ENCODE measurements around the gene RASGRP4. TPM values are rescaled to one million over a fixed set of nuclear protein-coding genes. Genes with fewer than 3 reads are reported as not detected.

Gene RASGRP4
- polyA plus RNA-seq, 3 donors = 30.2 to 141 (median 50.3) TPM

DNA sequence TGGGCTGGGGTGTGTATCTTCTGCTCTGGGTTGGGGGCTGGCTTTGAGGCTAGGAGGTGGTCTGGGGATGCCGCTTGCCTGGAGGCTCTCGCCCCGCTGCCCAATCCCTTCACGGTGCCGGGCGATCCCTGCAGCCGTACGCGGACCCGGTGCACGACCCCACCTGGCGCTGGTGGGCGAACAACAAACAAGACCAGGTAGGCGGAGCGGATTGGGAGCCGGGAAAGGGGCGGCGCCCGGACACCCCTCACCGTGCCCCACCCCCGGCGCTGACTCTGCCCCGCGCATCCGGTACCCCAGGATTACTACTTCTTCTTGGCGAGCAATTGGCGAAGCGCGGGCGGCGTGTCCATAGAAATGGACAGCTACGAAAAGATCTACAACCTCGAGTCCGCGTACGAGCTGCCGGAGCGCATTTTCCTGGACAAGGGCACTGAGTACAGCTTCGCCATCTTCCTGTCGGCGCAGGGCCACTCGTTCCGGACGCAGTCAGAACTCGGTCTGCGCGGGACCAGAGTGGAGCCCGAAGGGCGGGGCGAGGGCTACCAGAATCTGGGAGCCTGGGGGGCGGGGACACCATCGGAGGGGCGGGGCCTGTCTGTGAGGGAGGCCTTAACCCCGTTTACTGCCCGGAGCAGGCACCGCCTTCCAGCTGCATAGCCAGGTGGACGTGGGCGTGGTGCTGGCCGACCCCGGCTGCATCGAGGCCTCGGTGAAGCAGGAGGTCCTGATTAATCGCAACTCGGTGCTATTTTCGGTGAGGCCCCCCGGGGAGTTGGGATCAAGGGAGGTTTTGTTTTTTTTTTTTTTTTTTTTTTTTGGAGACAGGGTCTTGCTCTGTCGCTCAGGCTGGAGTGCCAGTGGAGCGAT lies 63.7 kb downstream of the RASGRP4 start:
- H3K36me3 Mint-ChIP-seq = peaks cover 0 to 3% of the 10 kb centered on the region in 2 donors
- H3K79me2 ChIP-seq (ENCODE audit: insufficient read depth, low read length) = no peaks in the 10 kb centered on the region
- H3K4me1 Mint-ChIP-seq = peaks cover 24% of the 10 kb centered on the region
- peak overlapping the region in 5 of 7 donors; percentile 25 to 63 (median 50) for H3K27ac Mint-ChIP-seq
- H2AFZ ChIP-seq (ENCODE audit: insufficient read depth, low read depth, low read length, poor library complexity, severe bottlenecking) = peak overlapping the region; percentile 93
- H3K9me3 Mint-ChIP-seq = peaks cover 0 to 13% (median 7%) of the 10 kb centered on the region in 7 donors
- H3K36me3 ChIP-seq (replicated peaks in 1 of 2; ENCODE audit: control insufficient read depth in 1 of 2, insufficient read depth in 2 of 2, low read length in 2 of 2) = no peaks in the 10 kb centered on the region
- H3K9me3 ChIP-seq (replicated peaks in 1 of 2; ENCODE audit: control insufficient read depth in 1 of 2, insufficient read depth in 1 of 2, low read length in 2 of 2) = peaks cover 0 to 4% of the 10 kb centered on the region in 2 donors
- peak overlapping the region; percentile 86 to 92 for H3K4me3 Mint-ChIP-seq
- peak overlapping the region; percentile 45 to 88 (median 60) for H3K4me3 ChIP-seq (replicated peaks in 1 of 3; ENCODE audit: low read depth in 2 of 3, low read length in 3 of 3)
- H3K27me3 Mint-ChIP-seq (ENCODE audit: low read depth in 3 of 3) = peaks cover 36 to 52% (median 43%) of the 10 kb centered on the region in 3 donors
- no peaks in the 10 kb centered on the region for H4K20me1 ChIP-seq (ENCODE audit: insufficient read depth, low read length)
- intact Hi-C loops (cut with micrococcal nuclease) = no loop called here
- 2% methylated on average over 64 of the region's 68 CpGs for WGBS (ENCODE audit: insufficient coverage)
- H3K27ac ChIP-seq (ENCODE audit: low read depth in 1 of 2, low read length in 2 of 2) = no peak overlapping the region
- H3K4me1 ChIP-seq (ENCODE audit: control insufficient read depth in 1 of 2, insufficient read depth in 2 of 2, low read length in 2 of 2) = peaks cover 18 to 23% of the 10 kb centered on the region in 2 donors
- peaks cover 0 to 35% of the 10 kb centered on the region in 2 donors for H3K27me3 ChIP-seq (ENCODE audit: control insufficient read depth in 2 of 2, insufficient read depth in 2 of 2, low read length in 2 of 2)
- H3K9ac ChIP-seq (ENCODE audit: insufficient read depth, low read length, poor library complexity, severe bottlenecking) = peak overlapping the region; percentile 46
- DNase-seq = peak; percentile 56 to 69 (median 67)
- peak overlapping the region; percentile 90 for H3K4me2 ChIP-seq (replicated peaks; ENCODE audit: extremely low read depth, low read length, poor library complexity, severe bottlenecking)
- no peak for TF ChIP-seq CTCF (IDR thresholded peaks at IDR 0.05)

- Histone ChIP-seq H2AFZ (ENCODE audit: insufficient read depth, low read depth, low read length, poor library complexity, severe bottlenecking) (peak overlapping the region; percentile 93), H3K9ac (ENCODE audit: insufficient read depth, low read length, poor library complexity, severe bottlenecking) (peak overlapping the region; percentile 56), H3K4me1 (ENCODE audit: control insufficient read depth in 1 of 2, insufficient read depth in 2 of 2, low read length in 2 of 2) (peaks cover 18 to 23% of the 10 kb centered on the region in 2 donors), H3K79me2 (ENCODE audit: insufficient read depth, low read length) (no peaks in the 10 kb centered on the region), H3K36me3 (replicated peaks in 1 of 2; ENCODE audit: control insufficient read depth in 1 of 2, insufficient read depth in 2 of 2, low read length in 2 of 2) (no peaks in the 10 kb centered on the region), H3K4me2 (replicated peaks; ENCODE audit: extremely low read depth, low read length, poor library complexity, severe bottlenecking) (peak overlapping the region; percentile 90), H4K20me1 (ENCODE audit: insufficient read depth, low read length) (no peaks in the 10 kb centered on the region), H3K27ac (ENCODE audit: low read depth in 1 of 2, low read length in 2 of 2) (no peak overlapping the region), H3K4me3 (replicated peaks in 1 of 3; ENCODE audit: low read depth in 2 of 3, low read length in 3 of 3) (peak overlapping the region; percentile 45 to 88 (median 60)), H3K27me3 (ENCODE audit: control insufficient read depth in 2 of 2, insufficient read depth in 2 of 2, low read length in 2 of 2) (peaks cover 0 to 41% of the 10 kb centered on the region in 2 donors), H3K9me3 (replicated peaks in 1 of 2; ENCODE audit: control insufficient read depth in 1 of 2, insufficient read depth in 1 of 2, low read length in 2 of 2) (peaks cover 0 to 4% of the 10 kb centered on the region in 2 donors)
- no peak for TF ChIP-seq CTCF (IDR thresholded peaks at IDR 0.05)
- intact Hi-C loops (cut with micrococcal nuclease) = no loop called here
- H3K36me3 Mint-ChIP-seq = peaks cover 0 to 3% of the 10 kb centered on the region in 2 donors
- H3K4me3 Mint-ChIP-seq = peak overlapping the region; percentile 86 to 92
- H3K27ac Mint-ChIP-seq = peak overlapping the region in 3 of 7 donors; percentile 43 to 71 (median 53)
- peaks cover 24% of the 10 kb centered on the region for H3K4me1 Mint-ChIP-seq
- peak; percentile 48 to 57 (median 51) for DNase-seq
- WGBS (ENCODE audit: insufficient coverage) = under 1% methylated on average over 33 of the region's 37 CpGs
- peaks cover 0 to 13% (median 7%) of the 10 kb centered on the region in 7 donors for H3K9me3 Mint-ChIP-seq
- H3K27me3 Mint-ChIP-seq (ENCODE audit: low read depth in 3 of 3) = peaks cover 36 to 55% (median 42%) of the 10 kb centered on the region in 3 donors
Observed at GRCh38 chr19:38361633-38362075, 64.4 kb downstream of the RASGRP4 start.

Measured in CD14-positive monocyte (primary cell).